GM12892 (cell line): ENCODE results near the gene SEPTIN5.

Experiments used
- POLR2A ChIP-seq: IDR thresholded peaks from 2 replicates; pipeline ENCODE4 v1.6.1; 2011; ENCODE audit warnings: low read depth, low read length, control low read depth
- POLR2AphosphoS5 ChIP-seq: IDR thresholded peaks from 2 replicates; pipeline ENCODE4 v1.6.1; 2011; ENCODE audit warnings: low read depth, low read length, control low read depth
- TAF1 ChIP-seq: IDR thresholded peaks from 2 replicates; pipeline ENCODE4 v1.6.1; 2011; ENCODE audit warnings: low read depth, mild to moderate bottlenecking, control low read depth, low read length, borderline replicate concordance

GRCh38 chr22:19756288-19757128 lies 42.2 kb downstream of the SEPTIN5 start:
- TF ChIP-seq POLR2A = no peak
- TF ChIP-seq POLR2AphosphoS5 = no peak
- TF ChIP-seq TAF1 = no peak
